Measurements from ENCODE around the gene IGFBP1. TPM values are rescaled to one million over a fixed set of nuclear protein-coding genes. Genes with fewer than 3 reads are reported as not detected.

Gene IGFBP1
- total and polyA plus RNA-seq, 2 experiments from 2014 or later = not detected

DNA sequence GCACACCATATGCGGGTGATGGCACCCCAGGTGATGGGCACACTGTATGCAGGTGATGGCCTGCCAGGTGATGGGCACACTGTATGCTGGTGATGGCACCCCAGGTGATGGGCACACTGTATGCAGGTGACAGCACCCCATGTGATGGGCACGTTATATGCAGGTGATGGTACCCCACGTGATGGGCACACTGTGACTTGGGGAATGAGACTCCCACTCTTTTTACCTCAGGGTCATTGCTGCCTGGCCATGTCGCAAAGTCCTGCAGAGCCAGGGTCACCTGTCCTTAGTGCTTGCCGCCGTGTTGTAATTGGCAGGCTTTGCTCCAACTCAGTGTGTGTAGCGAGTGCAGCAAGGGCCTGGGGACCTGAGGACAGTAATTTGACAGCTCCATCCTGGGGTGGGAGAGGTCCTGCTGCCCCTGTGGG lies 7.8 kb upstream of the IGFBP1 start:
- no peak overlapping the region for H3K27ac Mint-ChIP-seq

More for the DNA sequence above, 7.8 kb upstream of the IGFBP1 start:
- ATAC-seq = no peak
- peaks cover 5% of the 10 kb centered on the region; the same call in 2 of the 3 replicates for H3K4me1 Mint-ChIP-seq
- H3K9me3 Mint-ChIP-seq = peaks cover 35% of the 10 kb centered on the region
- Histone ChIP-seq H3K27ac (ENCODE audit: low read depth) (no peak overlapping the region), H3K36me3 (ENCODE audit: insufficient read depth) (0 out of 2 replicates have a peak, but pooled peaks cover 3% of the 10 kb centered on the region), H3K9me2 (ENCODE audit: insufficient read depth) (no peaks in the 10 kb centered on the region), H3K4me2 (no peak overlapping the region), H3K79me2 (replicated peaks; ENCODE audit: insufficient read depth) (no peaks in the 10 kb centered on the region), H3K27me3 (ENCODE audit: insufficient read depth) (no peaks in the 10 kb centered on the region), H3K4me1 (ENCODE audit: insufficient read depth) (no peaks in the 10 kb centered on the region), H4K20me1 (replicated peaks; ENCODE audit: insufficient read depth) (no peaks in the 10 kb centered on the region), H3K4me3 (no peak overlapping the region), H2AFZ (no peak overlapping the region), H3F3A (replicated peaks; ENCODE audit: low read depth) (no peaks in the 10 kb centered on the region)
- peaks cover 7% of the 10 kb centered on the region for H3K27me3 Mint-ChIP-seq (ENCODE audit: insufficient read depth, low read depth, poor library complexity)
- peaks cover 26% of the 10 kb centered on the region for H3K36me3 Mint-ChIP-seq (ENCODE audit: low read depth)
- no peak for DNase-seq (ENCODE audit: low spot score)
- TF ChIP-seq POLR2AphosphoS5 (IDR thresholded peaks at IDR 0.05; ENCODE audit: low read depth) (no peak), JUNB (IDR thresholded peaks at IDR 0.05; ENCODE audit: unreplicated experiment) (no peak), ZNF114 (CRISPR knock-in tag; IDR thresholded peaks at IDR 0.05) (no peak), ZNF331 (CRISPR knock-in tag; IDR thresholded peaks at IDR 0.05; ENCODE audit: low read depth) (no peak), STAT1 (IDR thresholded peaks at IDR 0.05; ENCODE audit: unreplicated experiment) (no peak), ZNF462 (CRISPR knock-in tag; IDR thresholded peaks at IDR 0.05) (no peak), ETS1 (IDR thresholded peaks at IDR 0.05) (no peak), CREB1 (CRISPR knock-in tag; IDR thresholded peaks at IDR 0.05; ENCODE audit: low read depth) (no peak), NANOG (IDR thresholded peaks at IDR 0.05; ENCODE audit: borderline replicate concordance) (no peak), REST (IDR thresholded peaks at IDR 0.05; ENCODE audit: unreplicated experiment) (no peak), EZH2phosphoT487 (IDR thresholded peaks at IDR 0.05; ENCODE audit: unreplicated experiment) (no peak), EZH2 (IDR thresholded peaks at IDR 0.05; ENCODE audit: low read depth, unreplicated experiment) (no peak)
- TF ChIP-seq, protein P1, sequence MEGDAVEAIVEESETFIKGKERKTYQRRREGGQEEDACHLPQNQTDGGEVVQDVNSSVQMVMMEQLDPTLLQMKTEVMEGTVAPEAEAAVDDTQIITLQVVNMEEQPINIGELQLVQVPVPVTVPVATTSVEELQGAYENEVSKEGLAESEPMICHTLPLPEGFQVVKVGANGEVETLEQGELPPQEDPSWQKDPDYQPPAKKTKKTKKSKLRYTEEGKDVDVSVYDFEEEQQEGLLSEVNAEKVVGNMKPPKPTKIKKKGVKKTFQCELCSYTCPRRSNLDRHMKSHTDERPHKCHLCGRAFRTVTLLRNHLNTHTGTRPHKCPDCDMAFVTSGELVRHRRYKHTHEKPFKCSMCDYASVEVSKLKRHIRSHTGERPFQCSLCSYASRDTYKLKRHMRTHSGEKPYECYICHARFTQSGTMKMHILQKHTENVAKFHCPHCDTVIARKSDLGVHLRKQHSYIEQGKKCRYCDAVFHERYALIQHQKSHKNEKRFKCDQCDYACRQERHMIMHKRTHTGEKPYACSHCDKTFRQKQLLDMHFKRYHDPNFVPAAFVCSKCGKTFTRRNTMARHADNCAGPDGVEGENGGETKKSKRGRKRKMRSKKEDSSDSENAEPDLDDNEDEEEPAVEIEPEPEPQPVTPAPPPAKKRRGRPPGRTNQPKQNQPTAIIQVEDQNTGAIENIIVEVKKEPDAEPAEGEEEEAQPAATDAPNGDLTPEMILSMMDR (conservative IDR thresholded peaks at IDR 0.05; ENCODE audit: low read depth in 2 of 2) = no peak
- H3K4me3 Mint-ChIP-seq = no peak overlapping the region
